ENCODE measurements around the gene AADACL4. TPM values are rescaled to one million over a fixed set of nuclear protein-coding genes. Genes with fewer than 3 reads are reported as not detected.

Gene AADACL4
- total RNA-seq, 1 donor from 2014 or later = not detected

DNA sequence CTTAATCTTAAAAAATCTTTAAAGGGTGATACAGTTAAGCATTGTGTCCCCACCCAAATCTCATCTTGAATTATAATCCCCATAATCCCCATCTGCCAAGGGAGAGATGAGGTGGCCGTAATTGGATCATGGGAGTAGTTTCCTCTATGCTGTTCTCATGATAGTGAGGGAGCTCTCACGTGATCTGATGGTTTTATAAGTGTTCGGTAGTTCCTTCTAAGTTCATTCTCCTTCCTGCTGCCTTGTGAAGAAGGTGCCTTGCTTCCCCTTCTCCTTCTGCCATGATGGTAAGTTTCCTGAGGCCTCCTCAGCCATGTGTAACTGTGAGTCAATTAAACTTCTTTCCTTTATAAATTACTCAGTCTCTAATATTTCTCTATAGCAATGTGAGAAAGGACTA lies 36.6 kb upstream of the AADACL4 start:
- no peaks in the 10 kb centered on the region for H3K27me3 Mint-ChIP-seq
- peaks cover 57% of the 10 kb centered on the region for H3K36me3 Mint-ChIP-seq
- H3K4me1 Mint-ChIP-seq (ENCODE audit: unreplicated experiment) = peaks cover 36% of the 10 kb centered on the region
- no peak for DNase-seq (ENCODE audit: extremely low spot score, unreplicated experiment)
- H3K4me3 Mint-ChIP-seq = no peak overlapping the region
- H3K9me3 Mint-ChIP-seq = no peaks in the 10 kb centered on the region
- peak overlapping the region; percentile 2 for H3K27ac Mint-ChIP-seq
- TF ChIP-seq, protein P1, sequence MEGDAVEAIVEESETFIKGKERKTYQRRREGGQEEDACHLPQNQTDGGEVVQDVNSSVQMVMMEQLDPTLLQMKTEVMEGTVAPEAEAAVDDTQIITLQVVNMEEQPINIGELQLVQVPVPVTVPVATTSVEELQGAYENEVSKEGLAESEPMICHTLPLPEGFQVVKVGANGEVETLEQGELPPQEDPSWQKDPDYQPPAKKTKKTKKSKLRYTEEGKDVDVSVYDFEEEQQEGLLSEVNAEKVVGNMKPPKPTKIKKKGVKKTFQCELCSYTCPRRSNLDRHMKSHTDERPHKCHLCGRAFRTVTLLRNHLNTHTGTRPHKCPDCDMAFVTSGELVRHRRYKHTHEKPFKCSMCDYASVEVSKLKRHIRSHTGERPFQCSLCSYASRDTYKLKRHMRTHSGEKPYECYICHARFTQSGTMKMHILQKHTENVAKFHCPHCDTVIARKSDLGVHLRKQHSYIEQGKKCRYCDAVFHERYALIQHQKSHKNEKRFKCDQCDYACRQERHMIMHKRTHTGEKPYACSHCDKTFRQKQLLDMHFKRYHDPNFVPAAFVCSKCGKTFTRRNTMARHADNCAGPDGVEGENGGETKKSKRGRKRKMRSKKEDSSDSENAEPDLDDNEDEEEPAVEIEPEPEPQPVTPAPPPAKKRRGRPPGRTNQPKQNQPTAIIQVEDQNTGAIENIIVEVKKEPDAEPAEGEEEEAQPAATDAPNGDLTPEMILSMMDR (conservative IDR thresholded peaks at IDR 0.05) = no peak

DNA sequence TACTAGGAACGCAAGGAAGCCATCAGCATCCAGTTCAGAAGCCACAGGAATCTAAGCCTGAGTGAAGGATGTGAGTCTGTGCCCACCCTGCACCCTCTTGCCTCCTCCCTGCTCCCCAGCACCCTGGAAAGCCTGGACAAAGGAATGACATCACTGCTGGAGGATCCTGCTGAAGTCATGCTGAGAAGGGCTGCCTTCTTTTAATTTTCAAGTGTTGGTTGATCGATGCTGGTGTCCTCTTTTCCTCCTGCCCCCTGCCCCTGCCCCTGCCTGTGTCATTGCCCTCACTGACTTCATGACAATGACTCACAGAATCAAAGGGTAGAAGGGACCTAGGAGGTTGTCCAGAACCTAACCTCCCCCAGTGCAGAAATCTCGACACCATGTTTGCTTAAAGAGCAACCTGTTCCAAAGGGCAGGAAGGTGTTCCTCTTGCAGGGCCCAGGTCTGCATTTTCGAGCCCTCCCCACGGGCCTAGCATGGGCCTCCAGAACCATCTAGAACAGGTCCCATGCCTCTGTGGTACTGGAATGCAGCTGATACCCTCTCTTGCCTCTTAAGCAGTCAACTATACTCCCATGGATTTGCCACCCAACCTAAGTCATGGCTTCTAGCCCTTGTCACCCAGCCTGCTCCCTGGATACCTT lies 35.5 kb upstream of the AADACL4 start:
- Mint-ChIP-seq H3K9me3 (no peaks in the 10 kb centered on the region), H3K27me3 (no peaks in the 10 kb centered on the region), H3K4me1 (ENCODE audit: unreplicated experiment) (peaks cover 36% of the 10 kb centered on the region), H3K27ac (peak overlapping the region; percentile 79), H3K4me3 (peak overlapping the region; percentile 62), H3K36me3 (peaks cover 68% of the 10 kb centered on the region)
- DNase-seq (ENCODE audit: extremely low spot score, unreplicated experiment) = no peak
- TF ChIP-seq, protein P1 (conservative IDR thresholded peaks at IDR 0.05) = no peak

DNA sequence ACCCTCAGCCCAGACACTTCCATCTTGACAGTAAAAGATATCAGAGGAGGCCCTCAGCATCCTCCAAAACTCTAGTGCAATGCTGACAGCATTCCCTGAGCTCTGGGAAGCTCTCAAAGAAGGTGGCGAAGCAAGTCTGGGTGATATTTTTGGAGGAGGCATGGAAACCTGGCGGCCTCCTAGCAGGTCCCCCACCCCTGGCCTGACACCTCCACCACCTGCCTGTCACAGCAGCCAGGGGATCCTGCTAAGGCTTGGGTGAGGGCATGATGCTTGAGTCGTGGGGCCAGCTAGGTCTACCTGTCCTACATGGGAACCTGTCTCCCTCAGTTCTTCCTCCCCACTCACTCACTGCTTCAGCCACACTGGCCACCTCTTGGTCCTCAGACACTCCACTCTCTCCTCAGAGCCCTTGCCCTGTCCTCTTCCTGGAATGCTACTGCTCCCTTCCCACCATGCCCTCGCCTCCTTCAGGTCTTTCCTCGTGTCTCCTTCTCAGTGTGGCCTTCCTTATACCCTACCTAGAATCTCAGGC lies 34.3 kb upstream of the AADACL4 start:
- H3K4me3 Mint-ChIP-seq = peak overlapping the region; percentile 60
- DNase-seq (ENCODE audit: extremely low spot score, unreplicated experiment) = no peak

DNA sequence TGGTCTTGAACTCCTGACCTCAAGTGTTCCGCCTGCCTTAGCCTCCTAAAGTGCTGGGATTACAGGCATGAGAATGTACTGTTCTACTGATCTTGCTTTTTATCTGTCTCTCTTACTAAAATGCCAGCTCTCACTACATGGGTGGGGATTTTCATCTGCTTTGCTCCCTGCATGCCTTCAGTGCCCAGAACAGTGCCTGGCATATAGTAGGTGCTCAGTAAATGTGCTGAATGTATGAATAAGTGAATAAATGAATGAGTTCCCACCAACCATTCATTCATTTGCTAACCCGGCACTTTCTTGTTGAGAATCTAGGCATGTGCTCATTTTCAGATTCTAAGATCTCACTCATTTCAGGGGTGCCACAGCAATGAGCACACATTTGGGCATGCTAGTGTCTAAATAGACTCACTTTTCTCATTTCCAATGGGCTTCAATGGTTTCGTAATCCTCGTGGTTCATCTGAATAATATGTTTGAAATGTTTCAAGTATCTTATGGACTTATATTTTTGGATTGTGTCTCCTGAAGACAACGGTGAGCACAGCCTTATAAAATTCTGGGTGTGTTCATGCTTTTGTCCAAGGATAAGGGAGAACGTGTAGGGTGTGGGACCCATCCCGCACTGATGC lies 33.5 kb upstream of the AADACL4 start:
- H3K27me3 Mint-ChIP-seq = no peaks in the 10 kb centered on the region
- peak overlapping the region; percentile 61 for H3K27ac Mint-ChIP-seq
- peaks cover 72% of the 10 kb centered on the region for H3K36me3 Mint-ChIP-seq
- TF ChIP-seq, protein P1 (conservative IDR thresholded peaks at IDR 0.05) = no peak
- DNase-seq (ENCODE audit: extremely low spot score, unreplicated experiment) = no peak
- peaks cover 37% of the 10 kb centered on the region for H3K4me1 Mint-ChIP-seq (ENCODE audit: unreplicated experiment)
- H3K9me3 Mint-ChIP-seq = no peaks in the 10 kb centered on the region
- peak overlapping the region; percentile 49 for H3K4me3 Mint-ChIP-seq

More for the DNA sequence above, 34.3 kb upstream of the AADACL4 start:
- H3K4me1 Mint-ChIP-seq (ENCODE audit: unreplicated experiment) = peaks cover 33% of the 10 kb centered on the region
- TF ChIP-seq, protein P1 (conservative IDR thresholded peaks at IDR 0.05) = no peak
- H3K36me3 Mint-ChIP-seq = peaks cover 65% of the 10 kb centered on the region
- no peaks in the 10 kb centered on the region for H3K9me3 Mint-ChIP-seq
- no peaks in the 10 kb centered on the region for H3K27me3 Mint-ChIP-seq
- H3K27ac Mint-ChIP-seq = peak overlapping the region; percentile 79

DNA sequence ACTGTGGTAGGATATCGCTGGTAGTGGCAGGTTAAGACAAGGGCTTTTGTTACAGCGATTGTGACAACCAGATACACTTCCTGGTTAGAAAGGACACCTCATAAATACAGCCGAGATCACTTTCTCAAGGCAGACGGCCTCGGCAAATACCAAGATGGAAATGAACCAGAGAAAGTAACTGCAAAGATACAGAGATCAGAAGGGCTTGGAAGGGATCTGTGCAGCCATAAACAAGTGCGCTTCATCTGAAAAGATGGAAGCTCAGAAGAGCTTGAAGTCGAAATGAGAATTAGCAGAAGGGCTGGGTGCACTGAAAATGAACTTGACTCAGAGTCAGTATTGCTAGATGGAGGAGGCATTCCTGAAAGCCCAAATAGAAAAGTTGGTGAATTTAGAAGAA lies 32.9 kb upstream of the AADACL4 start:
- Mint-ChIP-seq H3K36me3 (peaks cover 72% of the 10 kb centered on the region), H3K27me3 (no peaks in the 10 kb centered on the region), H3K4me1 (ENCODE audit: unreplicated experiment) (peaks cover 42% of the 10 kb centered on the region), H3K27ac (peak overlapping the region; percentile 61), H3K9me3 (no peaks in the 10 kb centered on the region), H3K4me3 (peak overlapping the region; percentile 49)
- TF ChIP-seq, protein P1 (conservative IDR thresholded peaks at IDR 0.05) = no peak
- no peak for DNase-seq (ENCODE audit: extremely low spot score, unreplicated experiment)

Data from type B pancreatic cell (in vitro differentiated cells).